ENCODE data around the gene VCAN.

DNA sequence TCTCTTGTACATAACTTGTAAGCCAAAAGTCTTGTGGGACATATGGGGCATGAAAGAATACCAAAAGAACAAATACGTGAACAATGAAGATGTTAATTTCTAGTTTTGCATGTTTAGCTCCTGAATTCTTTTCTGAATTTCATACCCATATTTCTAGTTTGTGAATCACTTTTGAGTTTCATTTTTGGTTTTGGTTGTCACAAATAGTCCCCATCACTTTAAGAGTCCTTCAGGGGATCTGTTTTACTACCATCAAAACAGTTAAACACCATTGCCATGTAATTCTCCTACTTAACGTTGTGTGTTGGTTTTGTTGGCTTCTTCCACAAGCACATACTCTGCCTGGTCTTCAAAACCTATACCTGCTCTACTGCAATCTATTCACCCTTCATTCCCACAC is 27.0 kb downstream of the VCAN start:
- TF ChIP-seq POLR2A (IDR thresholded peaks at IDR 0.05), result no peak
- TF ChIP-seq, protein P1, sequence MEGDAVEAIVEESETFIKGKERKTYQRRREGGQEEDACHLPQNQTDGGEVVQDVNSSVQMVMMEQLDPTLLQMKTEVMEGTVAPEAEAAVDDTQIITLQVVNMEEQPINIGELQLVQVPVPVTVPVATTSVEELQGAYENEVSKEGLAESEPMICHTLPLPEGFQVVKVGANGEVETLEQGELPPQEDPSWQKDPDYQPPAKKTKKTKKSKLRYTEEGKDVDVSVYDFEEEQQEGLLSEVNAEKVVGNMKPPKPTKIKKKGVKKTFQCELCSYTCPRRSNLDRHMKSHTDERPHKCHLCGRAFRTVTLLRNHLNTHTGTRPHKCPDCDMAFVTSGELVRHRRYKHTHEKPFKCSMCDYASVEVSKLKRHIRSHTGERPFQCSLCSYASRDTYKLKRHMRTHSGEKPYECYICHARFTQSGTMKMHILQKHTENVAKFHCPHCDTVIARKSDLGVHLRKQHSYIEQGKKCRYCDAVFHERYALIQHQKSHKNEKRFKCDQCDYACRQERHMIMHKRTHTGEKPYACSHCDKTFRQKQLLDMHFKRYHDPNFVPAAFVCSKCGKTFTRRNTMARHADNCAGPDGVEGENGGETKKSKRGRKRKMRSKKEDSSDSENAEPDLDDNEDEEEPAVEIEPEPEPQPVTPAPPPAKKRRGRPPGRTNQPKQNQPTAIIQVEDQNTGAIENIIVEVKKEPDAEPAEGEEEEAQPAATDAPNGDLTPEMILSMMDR (IDR thresholded peaks at IDR 0.05), result no peak
